Heart left ventricle (tissue), 13 donors: Measurements from ENCODE around the gene TCF23.

Experiments
- CTCF ChIP-seq, 12 donors: fragments of 200-600 bp; sonication (generic) in 4 of 12; IDR thresholded peaks; one replicate each; pipeline versions ENCODE4 v1.5.0 to v1.8.0; 2018 to 2022; ENCODE audit warnings: antibody characterized with exemption in 12 of 12, mild to moderate bottlenecking in 5 of 12
- POLR2A ChIP-seq, 2 donors: fragments of 450-650 bp; IDR thresholded peaks; one replicate each; pipeline ENCODE4 v1.6.1; 2017; ENCODE audit warnings: antibody characterized with exemption in 2 of 2, mild to moderate bottlenecking in 2 of 2, moderate library complexity in 2 of 2
- donor health status: ischemic (EF 13 %, LVEDD 7.1; RV severe dilation, severe dysfunction).
- donor health status: DM: no; HTN: yes; CAD: no.
- donor health status: DM: no; HTN: no; CAD: no.
- donor health status: ischemic (EF 25% LVEDD 6.9; RV normal size, moderate dysfunction).
- donor health status: ischemic (EF 25% LVEDD 5.7; RV mildly dilated, moderate dysfunction).
- donor health status: ischemic (EF 35%, LVEDD 5.7; RV mildly dilated, moderate dysfunction).
- donor health status: nonischemic (EF 11% LVEDD 7.7; RV severe dilation, severe dysfunction).
- donor health status: DM: yes; HTN: yes; CAD: no.
- donor health status: PGD.
- donor health status: ischemic (EF 29% LVEDD 5.4; RV normal size, mild dysfunction).
- donor health status: nonischemic (EF 23%, LVEDD 6.1; RV moderate dilation, normal function).

GRCh38 chr2:27170581-27171337 lies 22.0 kb downstream of the TCF23 start:
- no peak for TF ChIP-seq CTCF (IDR thresholded peaks at IDR 0.05)
- no peak for TF ChIP-seq POLR2A (IDR thresholded peaks at IDR 0.05)
